HepG2 (cell line): ENCODE data around the gene MLF1. TPM values are rescaled to one million over a fixed set of nuclear protein-coding genes. Genes with fewer than 3 reads are reported as not detected.
A peak's percentile ranks its signal among the peaks of the same experiment; 100 is the strongest.

Experiments
- ATF1 ChIP-seq: IDR thresholded peaks from 2 replicates; pipeline ENCODE4 v1.6.1; 2016; ENCODE audit warnings: mild to moderate bottlenecking, control low read depth
- ATF7 ChIP-seq, 2 experiments: fragments of 450-650 bp in 1 of 2; sonication (generic) in 1 of 2; formaldehyde crosslinking in 1 of 2; IDR thresholded peaks; 2 replicates each; pipeline versions ENCODE4 v1.4.0 to v1.6.1; 2016 to 2020; ENCODE audit warnings: antibody characterized with exemption in 1 of 2, mild to moderate bottlenecking in 1 of 2, missing genetic modification reagents in 1 of 2
- CHD4 ChIP-seq: fragments of 200-600 bp; sonication (generic); IDR thresholded peaks from 2 replicates; pipeline ENCODE4 v1.7.0; 2017; ENCODE audit warnings: mild to moderate bottlenecking, low read length, borderline replicate concordance
- FLYWCH1 ChIP-seq: sonication (generic); formaldehyde crosslinking; IDR thresholded peaks from 2 replicates; pipeline ENCODE4 v1.8.1; 2023; ENCODE audit warnings: mild to moderate bottlenecking, missing genetic modification reagents
- GABPB1 ChIP-seq: IDR thresholded peaks from 2 replicates; pipeline ENCODE4 v1.6.1; 2016; ENCODE audit warnings: mild to moderate bottlenecking, missing genetic modification reagents, moderate library complexity, missing compliant biosample characterization
- IRX3 ChIP-seq: sonication (generic); formaldehyde crosslinking; IDR thresholded peaks from 2 replicates; pipeline ENCODE4 v1.8.1; 2023; ENCODE audit warnings: mild to moderate bottlenecking, low read depth, missing genetic modification reagents, borderline replicate concordance
- KDM2A ChIP-seq: sonication (generic); formaldehyde crosslinking; IDR thresholded peaks from 2 replicates; pipeline ENCODE4 v1.4.0; 2020; ENCODE audit warnings: low read depth, missing genetic modification reagents, borderline replicate concordance
- KLF6 ChIP-seq: IDR thresholded peaks from 2 replicates; pipeline ENCODE4 v1.8.0; 2016; ENCODE audit warnings: missing biosample characterization, missing genetic modification reagents
- MATR3 ChIP-seq: sonication (generic); formaldehyde crosslinking; IDR thresholded peaks from 2 replicates; pipeline ENCODE4 v1.4.0; 2020; ENCODE audit warnings: missing genetic modification reagents
- PTBP1 ChIP-seq: fragments of 200-400 bp; formaldehyde crosslinking; IDR thresholded peaks from 2 replicates; pipeline ENCODE4 v1.6.1; 2018; ENCODE audit warnings: low read length, low read depth; ENCODE audit not compliant: poor library complexity, severe bottlenecking
- RFX5 ChIP-seq: IDR thresholded peaks from 2 replicates; pipeline ENCODE4 v1.6.1; 2011; ENCODE audit warnings: low read depth, low read length, improper control_type of control experiment
- SAP130 ChIP-seq: IDR thresholded peaks from 2 replicates; pipeline ENCODE4 v1.6.1; 2016; ENCODE audit warnings: low read depth
- ZNF136 ChIP-seq: sonication (generic); formaldehyde crosslinking; IDR thresholded peaks from 2 replicates; pipeline ENCODE4 v1.8.1; 2022; ENCODE audit warnings: low read depth, mild to moderate bottlenecking, moderate library complexity, missing genetic modification reagents
- ZNF331 ChIP-seq: sonication (generic); formaldehyde crosslinking; IDR thresholded peaks from 2 replicates; pipeline ENCODE4 v1.4.0; 2020; ENCODE audit warnings: missing genetic modification reagents
- ZNF33A ChIP-seq: sonication (generic); formaldehyde crosslinking; IDR thresholded peaks from 2 replicates; pipeline ENCODE4 v1.5.1; 2020; ENCODE audit warnings: missing genetic modification reagents, mild to moderate bottlenecking, moderate library complexity, borderline replicate concordance
- ZNF546 ChIP-seq: sonication (generic); formaldehyde crosslinking; conservative IDR thresholded peaks from 2 replicates; pipeline ENCODE4 v1.8.1; 2023; ENCODE audit warnings: mild to moderate bottlenecking, missing genetic modification reagents
- ZNF567 ChIP-seq: sonication (generic); formaldehyde crosslinking; IDR thresholded peaks from 2 replicates; pipeline ENCODE4 v1.8.1; 2023; ENCODE audit warnings: mild to moderate bottlenecking, missing genetic modification reagents, borderline replicate concordance
- ZNF780A ChIP-seq: sonication (generic); formaldehyde crosslinking; IDR thresholded peaks from 2 replicates; pipeline ENCODE4 v1.8.0; 2022; ENCODE audit warnings: mild to moderate bottlenecking, missing genetic modification reagents, moderate library complexity
- ZNF788 ChIP-seq: sonication (generic); formaldehyde crosslinking; IDR thresholded peaks from 2 replicates; pipeline ENCODE4 v1.5.0; 2020; ENCODE audit warnings: mild to moderate bottlenecking, missing genetic modification reagents, borderline replicate concordance
- polyA plus RNA-seq, 8 experiments: library from polyadenylated mRNA; depleted of rRNA in 3 of 8; stranded (reverse) in 7 of 8; unstranded in 1 of 8; fragments of >200 nt; fragmentation: Illumina TruSeq in 4 of 8; extraction: Trizol in 4 of 8; gene quantifications; 2 replicates each; pipeline versions ENCODE4 v1.2.1 to v1.2.3, GENCODE V29; 2011 to 2016; ENCODE audit warnings: low read depth in 4 of 8, missing spikeins in 1 of 8, mixed read lengths in 1 of 8; ENCODE audit not compliant: insufficient read depth in 1 of 8
- total RNA-seq, 5 experiments: library from RNA; depleted of rRNA; stranded (reverse); fragments of >200 nt; fragmentation: Illumina TruSeq; extraction: Trizol; gene quantifications; 2 replicates each; pipeline ENCODE4 v1.2.3, GENCODE V29; 2016; ENCODE audit warnings: low read depth in 1 of 5
- TF ChIP-seq, protein P1 (sequence below): sonication (generic); formaldehyde crosslinking; IDR thresholded peaks from 2 replicates; pipeline ENCODE4 v1.5.1; 2020; ENCODE audit warnings: mild to moderate bottlenecking, moderate library complexity, missing genetic modification reagents
- TF ChIP-seq, protein P2 (sequence below): sonication (generic); formaldehyde crosslinking; IDR thresholded peaks from 2 replicates; pipeline ENCODE4 v1.5.0; 2020; ENCODE audit warnings: missing genetic modification reagents
- TF ChIP-seq, protein P3 (sequence below): sonication (generic); formaldehyde crosslinking; IDR thresholded peaks from 2 replicates; pipeline ENCODE4 v1.8.1; 2022; ENCODE audit warnings: low read depth, mild to moderate bottlenecking, missing genetic modification reagents
- TF ChIP-seq, protein P4 (sequence below): sonication (generic); formaldehyde crosslinking; IDR thresholded peaks from 2 replicates; pipeline ENCODE4 v1.5.0; 2020; ENCODE audit warnings: missing genetic modification reagents, mild to moderate bottlenecking, borderline replicate concordance
- TF ChIP-seq, protein P5 (sequence below): IDR thresholded peaks from 2 replicates; pipeline ENCODE4 v1.6.1; 2016; ENCODE audit warnings: mild to moderate bottlenecking, missing biosample characterization, missing genetic modification reagents

MLF1 gene
- total and polyA plus RNA-seq, 2 of the 13 experiments (the other 11 are each of a cell fraction or from before 2014, with no cell fraction given) = 0.88 to 1.0 TPM

DNA sequence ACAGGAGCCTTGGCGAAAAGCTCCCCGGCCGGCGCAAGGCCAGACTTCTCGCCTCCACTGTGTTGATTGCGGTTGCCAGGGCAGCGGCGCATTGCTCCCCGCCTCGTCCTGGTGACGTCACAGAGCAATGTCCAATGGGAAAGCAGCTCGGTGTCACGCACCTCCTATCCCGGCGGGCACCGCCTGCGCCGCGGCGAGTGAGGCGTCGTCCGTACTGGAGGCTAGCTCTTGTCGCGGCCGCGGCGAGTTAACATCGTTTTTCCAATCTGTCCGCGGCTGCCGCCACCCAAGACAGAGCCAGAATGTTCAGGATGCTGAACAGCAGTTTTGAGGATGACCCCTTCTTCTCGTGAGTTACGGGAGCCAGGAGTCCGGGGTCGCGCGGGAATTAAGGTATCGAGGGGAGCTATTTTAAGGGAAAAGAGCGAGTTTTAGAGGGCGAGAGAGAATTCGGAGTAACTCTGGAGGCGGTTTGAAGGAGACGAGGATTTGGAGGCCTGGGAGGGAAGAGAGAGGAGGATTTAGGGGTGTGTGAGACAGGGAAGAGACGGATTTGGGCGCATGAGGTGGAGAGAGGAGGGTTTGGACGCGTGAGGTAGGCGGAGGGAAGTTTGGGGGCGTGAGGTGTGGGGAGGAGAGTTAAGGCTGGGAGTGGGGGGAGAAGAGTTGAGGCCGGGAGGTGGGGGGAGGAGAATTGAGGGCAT is at the start of gene MLF1 (continued):
- TF ChIP-seq IRX3 (CRISPR knock-in tag) (no peak), FLYWCH1 (CRISPR knock-in tag) (no peak), ZNF546 (CRISPR knock-in tag) (no peak), KDM2A (CRISPR knock-in tag) (peak; percentile 27; the same call in 1 of the 2 replicates), ZNF136 (CRISPR knock-in tag) (no peak), MATR3 (no peak), ZNF33A (CRISPR knock-in tag) (no peak), ZNF788 (no peak), ZNF780A (0 out of 2 replicates have a peak, but pooled peaks have one; percentile 26), PTBP1 (no peak), GABPB1 (CRISPR knock-in tag) (peak; percentile 43; the same call in 1 of the 2 replicates), ATF7 (IDR thresholded peaks at IDR 0.05) (peak; percentile 83), ATF7 (CRISPR knock-in tag; IDR thresholded peaks at IDR 0.05) (no peak), ZNF567 (no peak), ATF1 (CRISPR knock-in tag) (peak; percentile 83), RFX5 (peak; percentile 73), CHD4 (no peak), SAP130 (CRISPR knock-in tag) (peak; percentile 61; the same call in 1 of the 2 replicates), KLF6 (no peak), ZNF331 (no peak)
- TF ChIP-seq, protein P1, sequence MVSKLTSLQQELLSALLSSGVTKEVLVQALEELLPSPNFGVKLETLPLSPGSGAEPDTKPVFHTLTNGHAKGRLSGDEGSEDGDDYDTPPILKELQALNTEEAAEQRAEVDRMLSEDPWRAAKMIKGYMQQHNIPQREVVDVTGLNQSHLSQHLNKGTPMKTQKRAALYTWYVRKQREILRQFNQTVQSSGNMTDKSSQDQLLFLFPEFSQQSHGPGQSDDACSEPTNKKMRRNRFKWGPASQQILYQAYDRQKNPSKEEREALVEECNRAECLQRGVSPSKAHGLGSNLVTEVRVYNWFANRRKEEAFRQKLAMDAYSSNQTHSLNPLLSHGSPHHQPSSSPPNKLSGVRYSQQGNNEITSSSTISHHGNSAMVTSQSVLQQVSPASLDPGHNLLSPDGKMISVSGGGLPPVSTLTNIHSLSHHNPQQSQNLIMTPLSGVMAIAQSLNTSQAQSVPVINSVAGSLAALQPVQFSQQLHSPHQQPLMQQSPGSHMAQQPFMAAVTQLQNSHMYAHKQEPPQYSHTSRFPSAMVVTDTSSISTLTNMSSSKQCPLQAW (CRISPR knock-in tag) = peak; percentile 71; the same call in 1 of the 2 replicates
- TF ChIP-seq, protein P2, sequence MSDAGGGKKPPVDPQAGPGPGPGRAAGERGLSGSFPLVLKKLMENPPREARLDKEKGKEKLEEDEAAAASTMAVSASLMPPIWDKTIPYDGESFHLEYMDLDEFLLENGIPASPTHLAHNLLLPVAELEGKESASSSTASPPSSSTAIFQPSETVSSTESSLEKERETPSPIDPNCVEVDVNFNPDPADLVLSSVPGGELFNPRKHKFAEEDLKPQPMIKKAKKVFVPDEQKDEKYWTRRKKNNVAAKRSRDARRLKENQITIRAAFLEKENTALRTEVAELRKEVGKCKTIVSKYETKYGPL (CRISPR knock-in tag) = no peak
- TF ChIP-seq, protein P3, sequence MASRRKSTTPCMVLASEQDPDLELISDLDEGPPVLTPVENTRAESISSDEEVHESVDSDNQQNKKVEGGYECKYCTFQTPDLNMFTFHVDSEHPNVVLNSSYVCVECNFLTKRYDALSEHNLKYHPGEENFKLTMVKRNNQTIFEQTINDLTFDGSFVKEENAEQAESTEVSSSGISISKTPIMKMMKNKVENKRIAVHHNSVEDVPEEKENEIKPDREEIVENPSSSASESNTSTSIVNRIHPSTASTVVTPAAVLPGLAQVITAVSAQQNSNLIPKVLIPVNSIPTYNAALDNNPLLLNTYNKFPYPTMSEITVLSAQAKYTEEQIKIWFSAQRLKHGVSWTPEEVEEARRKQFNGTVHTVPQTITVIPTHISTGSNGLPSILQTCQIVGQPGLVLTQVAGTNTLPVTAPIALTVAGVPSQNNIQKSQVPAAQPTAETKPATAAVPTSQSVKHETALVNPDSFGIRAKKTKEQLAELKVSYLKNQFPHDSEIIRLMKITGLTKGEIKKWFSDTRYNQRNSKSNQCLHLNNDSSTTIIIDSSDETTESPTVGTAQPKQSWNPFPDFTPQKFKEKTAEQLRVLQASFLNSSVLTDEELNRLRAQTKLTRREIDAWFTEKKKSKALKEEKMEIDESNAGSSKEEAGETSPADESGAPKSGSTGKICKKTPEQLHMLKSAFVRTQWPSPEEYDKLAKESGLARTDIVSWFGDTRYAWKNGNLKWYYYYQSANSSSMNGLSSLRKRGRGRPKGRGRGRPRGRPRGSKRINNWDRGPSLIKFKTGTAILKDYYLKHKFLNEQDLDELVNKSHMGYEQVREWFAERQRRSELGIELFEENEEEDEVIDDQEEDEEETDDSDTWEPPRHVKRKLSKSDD (CRISPR knock-in tag) = 0 out of 2 replicates have a peak, but pooled peaks have one; percentile 25
- TF ChIP-seq, protein P4, sequence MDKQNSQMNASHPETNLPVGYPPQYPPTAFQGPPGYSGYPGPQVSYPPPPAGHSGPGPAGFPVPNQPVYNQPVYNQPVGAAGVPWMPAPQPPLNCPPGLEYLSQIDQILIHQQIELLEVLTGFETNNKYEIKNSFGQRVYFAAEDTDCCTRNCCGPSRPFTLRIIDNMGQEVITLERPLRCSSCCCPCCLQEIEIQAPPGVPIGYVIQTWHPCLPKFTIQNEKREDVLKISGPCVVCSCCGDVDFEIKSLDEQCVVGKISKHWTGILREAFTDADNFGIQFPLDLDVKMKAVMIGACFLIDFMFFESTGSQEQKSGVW = no peak
- TF ChIP-seq, protein P5, sequence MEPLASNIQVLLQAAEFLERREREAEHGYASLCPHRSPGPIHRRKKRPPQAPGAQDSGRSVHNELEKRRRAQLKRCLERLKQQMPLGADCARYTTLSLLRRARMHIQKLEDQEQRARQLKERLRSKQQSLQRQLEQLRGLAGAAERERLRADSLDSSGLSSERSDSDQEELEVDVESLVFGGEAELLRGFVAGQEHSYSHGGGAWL (CRISPR knock-in tag) = peak; percentile 32; the same call in 1 of the 2 replicates
